ENCODE data around the gene TUBGCP5.

DNA sequence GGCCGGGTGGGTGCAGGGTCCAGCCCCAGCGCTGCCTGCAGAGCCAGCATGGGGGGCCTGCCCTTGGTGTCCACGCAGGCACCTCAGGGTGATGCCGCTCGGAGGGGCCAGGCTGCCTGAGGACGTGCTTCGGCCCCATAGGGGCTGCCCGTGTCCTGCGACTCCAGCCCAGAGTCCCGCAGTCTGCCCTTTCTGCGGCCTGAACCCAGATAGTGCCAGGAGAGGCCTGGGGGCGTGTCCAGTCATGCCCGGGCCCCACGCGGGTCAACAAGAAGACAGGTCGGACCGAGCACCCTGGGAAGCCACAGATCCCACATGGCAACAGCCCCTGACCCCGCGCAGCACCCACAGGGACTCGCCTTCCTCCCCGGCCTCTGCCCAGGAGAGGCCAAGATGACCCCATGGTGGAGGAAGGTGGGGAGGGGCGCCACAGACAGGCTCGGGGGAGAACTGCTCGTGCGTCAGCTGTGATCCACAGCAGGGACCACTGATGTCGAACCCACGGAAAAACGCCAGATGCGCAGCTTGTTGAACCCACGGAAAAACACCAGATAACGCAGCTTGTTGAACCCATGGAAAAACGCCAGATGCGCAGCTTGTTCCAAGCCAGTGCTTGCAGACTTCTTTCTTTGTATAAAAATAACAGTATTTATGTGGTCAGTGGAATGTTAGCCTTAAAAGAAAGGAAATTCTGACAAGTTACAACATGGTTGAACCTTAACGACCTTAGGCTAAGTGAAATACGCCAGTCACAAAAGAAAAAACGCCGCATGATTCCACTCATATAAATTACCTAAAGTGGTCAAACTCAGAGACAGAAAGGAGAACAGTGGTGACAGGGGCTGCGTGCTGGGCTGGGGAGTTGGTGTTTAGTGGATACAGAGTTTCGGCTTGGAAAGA, 87.7 kb downstream of the TUBGCP5 start:
- TF ChIP-seq, protein P1, sequence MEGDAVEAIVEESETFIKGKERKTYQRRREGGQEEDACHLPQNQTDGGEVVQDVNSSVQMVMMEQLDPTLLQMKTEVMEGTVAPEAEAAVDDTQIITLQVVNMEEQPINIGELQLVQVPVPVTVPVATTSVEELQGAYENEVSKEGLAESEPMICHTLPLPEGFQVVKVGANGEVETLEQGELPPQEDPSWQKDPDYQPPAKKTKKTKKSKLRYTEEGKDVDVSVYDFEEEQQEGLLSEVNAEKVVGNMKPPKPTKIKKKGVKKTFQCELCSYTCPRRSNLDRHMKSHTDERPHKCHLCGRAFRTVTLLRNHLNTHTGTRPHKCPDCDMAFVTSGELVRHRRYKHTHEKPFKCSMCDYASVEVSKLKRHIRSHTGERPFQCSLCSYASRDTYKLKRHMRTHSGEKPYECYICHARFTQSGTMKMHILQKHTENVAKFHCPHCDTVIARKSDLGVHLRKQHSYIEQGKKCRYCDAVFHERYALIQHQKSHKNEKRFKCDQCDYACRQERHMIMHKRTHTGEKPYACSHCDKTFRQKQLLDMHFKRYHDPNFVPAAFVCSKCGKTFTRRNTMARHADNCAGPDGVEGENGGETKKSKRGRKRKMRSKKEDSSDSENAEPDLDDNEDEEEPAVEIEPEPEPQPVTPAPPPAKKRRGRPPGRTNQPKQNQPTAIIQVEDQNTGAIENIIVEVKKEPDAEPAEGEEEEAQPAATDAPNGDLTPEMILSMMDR (conservative IDR thresholded peaks at IDR 0.05; ENCODE audit: low read depth in 2 of 2): no peak; a peak in 1 of 4 replicates
- no peak for TF ChIP-seq EZH2 (IDR thresholded peaks at IDR 0.05; ENCODE audit: low read depth, unreplicated experiment)
- no peak for TF ChIP-seq CREB1 (CRISPR knock-in tag; IDR thresholded peaks at IDR 0.05; ENCODE audit: low read depth)
- TF ChIP-seq POLR2AphosphoS5 (IDR thresholded peaks at IDR 0.05; ENCODE audit: low read depth): no peak
- TF ChIP-seq, protein P2, sequence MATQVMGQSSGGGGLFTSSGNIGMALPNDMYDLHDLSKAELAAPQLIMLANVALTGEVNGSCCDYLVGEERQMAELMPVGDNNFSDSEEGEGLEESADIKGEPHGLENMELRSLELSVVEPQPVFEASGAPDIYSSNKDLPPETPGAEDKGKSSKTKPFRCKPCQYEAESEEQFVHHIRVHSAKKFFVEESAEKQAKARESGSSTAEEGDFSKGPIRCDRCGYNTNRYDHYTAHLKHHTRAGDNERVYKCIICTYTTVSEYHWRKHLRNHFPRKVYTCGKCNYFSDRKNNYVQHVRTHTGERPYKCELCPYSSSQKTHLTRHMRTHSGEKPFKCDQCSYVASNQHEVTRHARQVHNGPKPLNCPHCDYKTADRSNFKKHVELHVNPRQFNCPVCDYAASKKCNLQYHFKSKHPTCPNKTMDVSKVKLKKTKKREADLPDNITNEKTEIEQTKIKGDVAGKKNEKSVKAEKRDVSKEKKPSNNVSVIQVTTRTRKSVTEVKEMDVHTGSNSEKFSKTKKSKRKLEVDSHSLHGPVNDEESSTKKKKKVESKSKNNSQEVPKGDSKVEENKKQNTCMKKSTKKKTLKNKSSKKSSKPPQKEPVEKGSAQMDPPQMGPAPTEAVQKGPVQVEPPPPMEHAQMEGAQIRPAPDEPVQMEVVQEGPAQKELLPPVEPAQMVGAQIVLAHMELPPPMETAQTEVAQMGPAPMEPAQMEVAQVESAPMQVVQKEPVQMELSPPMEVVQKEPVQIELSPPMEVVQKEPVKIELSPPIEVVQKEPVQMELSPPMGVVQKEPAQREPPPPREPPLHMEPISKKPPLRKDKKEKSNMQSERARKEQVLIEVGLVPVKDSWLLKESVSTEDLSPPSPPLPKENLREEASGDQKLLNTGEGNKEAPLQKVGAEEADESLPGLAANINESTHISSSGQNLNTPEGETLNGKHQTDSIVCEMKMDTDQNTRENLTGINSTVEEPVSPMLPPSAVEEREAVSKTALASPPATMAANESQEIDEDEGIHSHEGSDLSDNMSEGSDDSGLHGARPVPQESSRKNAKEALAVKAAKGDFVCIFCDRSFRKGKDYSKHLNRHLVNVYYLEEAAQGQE (IDR thresholded peaks at IDR 0.05; ENCODE audit: unreplicated experiment): no peak
- TF ChIP-seq NANOG (IDR thresholded peaks at IDR 0.05; ENCODE audit: borderline replicate concordance): no peak
- no peak for TF ChIP-seq EZH2phosphoT487 (IDR thresholded peaks at IDR 0.05; ENCODE audit: unreplicated experiment)
- no peak for TF ChIP-seq STAT1 (IDR thresholded peaks at IDR 0.05; ENCODE audit: unreplicated experiment)
- TF ChIP-seq, protein P3, sequence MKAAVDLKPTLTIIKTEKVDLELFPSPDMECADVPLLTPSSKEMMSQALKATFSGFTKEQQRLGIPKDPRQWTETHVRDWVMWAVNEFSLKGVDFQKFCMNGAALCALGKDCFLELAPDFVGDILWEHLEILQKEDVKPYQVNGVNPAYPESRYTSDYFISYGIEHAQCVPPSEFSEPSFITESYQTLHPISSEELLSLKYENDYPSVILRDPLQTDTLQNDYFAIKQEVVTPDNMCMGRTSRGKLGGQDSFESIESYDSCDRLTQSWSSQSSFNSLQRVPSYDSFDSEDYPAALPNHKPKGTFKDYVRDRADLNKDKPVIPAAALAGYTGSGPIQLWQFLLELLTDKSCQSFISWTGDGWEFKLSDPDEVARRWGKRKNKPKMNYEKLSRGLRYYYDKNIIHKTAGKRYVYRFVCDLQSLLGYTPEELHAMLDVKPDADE (IDR thresholded peaks at IDR 0.05): no peak
- no peak for TF ChIP-seq JUNB (IDR thresholded peaks at IDR 0.05; ENCODE audit: unreplicated experiment)
- no peak for TF ChIP-seq ZNF114 (CRISPR knock-in tag; IDR thresholded peaks at IDR 0.05)
- TF ChIP-seq ZNF331 (CRISPR knock-in tag; IDR thresholded peaks at IDR 0.05; ENCODE audit: low read depth): no peak
- TF ChIP-seq, protein P4, sequence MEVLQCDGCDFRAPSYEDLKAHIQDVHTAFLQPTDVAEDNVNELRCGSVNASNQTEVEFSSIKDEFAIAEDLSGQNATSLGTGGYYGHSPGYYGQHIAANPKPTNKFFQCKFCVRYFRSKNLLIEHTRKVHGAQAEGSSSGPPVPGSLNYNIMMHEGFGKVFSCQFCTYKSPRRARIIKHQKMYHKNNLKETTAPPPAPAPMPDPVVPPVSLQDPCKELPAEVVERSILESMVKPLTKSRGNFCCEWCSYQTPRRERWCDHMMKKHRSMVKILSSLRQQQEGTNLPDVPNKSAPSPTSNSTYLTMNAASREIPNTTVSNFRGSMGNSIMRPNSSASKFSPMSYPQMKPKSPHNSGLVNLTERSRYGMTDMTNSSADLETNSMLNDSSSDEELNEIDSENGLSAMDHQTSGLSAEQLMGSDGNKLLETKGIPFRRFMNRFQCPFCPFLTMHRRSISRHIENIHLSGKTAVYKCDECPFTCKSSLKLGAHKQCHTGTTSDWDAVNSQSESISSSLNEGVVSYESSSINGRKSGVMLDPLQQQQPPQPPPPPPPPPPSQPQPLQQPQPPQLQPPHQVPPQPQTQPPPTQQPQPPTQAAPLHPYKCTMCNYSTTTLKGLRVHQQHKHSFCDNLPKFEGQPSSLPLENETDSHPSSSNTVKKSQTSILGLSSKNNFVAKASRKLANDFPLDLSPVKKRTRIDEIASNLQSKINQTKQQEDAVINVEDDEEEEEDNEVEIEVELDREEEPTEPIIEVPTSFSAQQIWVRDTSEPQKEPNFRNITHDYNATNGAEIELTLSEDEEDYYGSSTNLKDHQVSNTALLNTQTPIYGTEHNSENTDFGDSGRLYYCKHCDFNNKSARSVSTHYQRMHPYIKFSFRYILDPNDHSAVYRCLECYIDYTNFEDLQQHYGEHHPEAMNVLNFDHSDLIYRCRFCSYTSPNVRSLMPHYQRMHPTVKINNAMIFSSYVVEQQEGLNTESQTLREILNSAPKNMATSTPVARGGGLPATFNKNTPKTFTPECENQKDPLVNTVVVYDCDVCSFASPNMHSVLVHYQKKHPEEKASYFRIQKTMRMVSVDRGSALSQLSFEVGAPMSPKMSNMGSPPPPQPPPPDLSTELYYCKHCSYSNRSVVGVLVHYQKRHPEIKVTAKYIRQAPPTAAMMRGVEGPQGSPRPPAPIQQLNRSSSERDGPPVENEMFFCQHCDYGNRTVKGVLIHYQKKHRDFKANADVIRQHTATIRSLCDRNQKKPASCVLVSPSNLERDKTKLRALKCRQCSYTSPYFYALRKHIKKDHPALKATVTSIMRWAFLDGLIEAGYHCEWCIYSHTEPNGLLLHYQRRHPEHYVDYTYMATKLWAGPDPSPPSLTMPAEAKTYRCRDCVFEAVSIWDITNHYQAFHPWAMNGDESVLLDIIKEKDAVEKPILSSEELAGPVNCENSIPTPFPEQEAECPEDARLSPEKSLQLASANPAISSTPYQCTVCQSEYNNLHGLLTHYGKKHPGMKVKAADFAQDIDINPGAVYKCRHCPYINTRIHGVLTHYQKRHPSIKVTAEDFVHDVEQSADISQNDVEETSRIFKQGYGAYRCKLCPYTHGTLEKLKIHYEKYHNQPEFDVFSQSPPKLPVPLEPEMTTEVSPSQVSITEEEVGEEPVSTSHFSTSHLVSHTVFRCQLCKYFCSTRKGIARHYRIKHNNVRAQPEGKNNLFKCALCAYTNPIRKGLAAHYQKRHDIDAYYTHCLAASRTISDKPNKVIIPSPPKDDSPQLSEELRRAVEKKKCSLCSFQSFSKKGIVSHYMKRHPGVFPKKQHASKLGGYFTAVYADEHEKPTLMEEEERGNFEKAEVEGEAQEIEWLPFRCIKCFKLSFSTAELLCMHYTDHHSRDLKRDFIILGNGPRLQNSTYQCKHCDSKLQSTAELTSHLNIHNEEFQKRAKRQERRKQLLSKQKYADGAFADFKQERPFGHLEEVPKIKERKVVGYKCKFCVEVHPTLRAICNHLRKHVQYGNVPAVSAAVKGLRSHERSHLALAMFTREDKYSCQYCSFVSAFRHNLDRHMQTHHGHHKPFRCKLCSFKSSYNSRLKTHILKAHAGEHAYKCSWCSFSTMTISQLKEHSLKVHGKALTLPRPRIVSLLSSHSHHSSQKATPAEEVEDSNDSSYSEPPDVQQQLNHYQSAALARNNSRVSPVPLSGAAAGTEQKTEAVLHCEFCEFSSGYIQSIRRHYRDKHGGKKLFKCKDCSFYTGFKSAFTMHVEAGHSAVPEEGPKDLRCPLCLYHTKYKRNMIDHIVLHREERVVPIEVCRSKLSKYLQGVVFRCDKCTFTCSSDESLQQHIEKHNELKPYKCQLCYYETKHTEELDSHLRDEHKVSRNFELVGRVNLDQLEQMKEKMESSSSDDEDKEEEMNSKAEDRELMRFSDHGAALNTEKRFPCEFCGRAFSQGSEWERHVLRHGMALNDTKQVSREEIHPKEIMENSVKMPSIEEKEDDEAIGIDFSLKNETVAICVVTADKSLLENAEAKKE (CRISPR knock-in tag; IDR thresholded peaks at IDR 0.05): no peak
